HG03439 (cell line): ENCODE measurements around the gene SREK1.

Source experiments
- ATAC-seq: cut with Tn5 transposase; IDR thresholded peaks from one replicate; pipeline ENCODE4 v1.9.1; 2021; ENCODE audit warnings: mild to moderate bottlenecking, moderate library complexity; ENCODE audit not compliant: unreplicated experiment

The SREK1 gene

DNA sequence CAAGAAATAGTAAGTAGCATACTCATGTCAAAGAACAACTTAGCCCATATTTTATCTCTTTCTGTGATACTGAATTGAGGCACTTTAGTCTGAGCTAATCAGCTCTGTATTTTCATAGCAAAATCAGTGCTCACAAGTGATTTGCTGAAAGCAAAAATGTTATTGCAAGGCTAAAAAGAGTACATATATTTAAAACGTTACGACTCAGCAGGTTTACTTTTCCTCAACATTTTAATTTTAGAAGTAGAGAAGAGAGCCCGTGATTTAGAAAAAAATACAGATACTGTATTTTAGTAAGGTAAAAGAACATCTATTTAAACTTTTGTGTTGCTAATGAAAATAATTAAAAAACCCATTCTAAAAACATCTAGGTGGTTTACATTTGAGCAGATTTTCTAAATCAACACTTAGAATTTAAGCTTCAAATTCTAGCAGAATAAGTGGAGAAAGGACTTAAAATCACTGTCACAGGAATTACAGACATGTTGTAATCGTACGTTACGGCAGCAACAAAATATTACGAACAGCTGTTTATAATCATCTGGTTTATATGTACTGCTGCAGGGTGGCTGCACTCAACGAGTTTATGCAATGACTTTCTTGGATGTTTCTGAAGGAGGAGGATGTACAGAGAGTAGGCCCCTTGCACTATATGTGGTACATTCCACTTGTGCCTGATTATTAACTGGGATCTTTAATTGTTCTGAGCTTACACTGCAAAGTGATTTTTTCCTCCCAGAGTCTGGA is 20.1 kb downstream of the SREK1 start:
- no peak for ATAC-seq

GRCh38 chr5:66168226-66168625 is 24.1 kb downstream of the SREK1 start:
- ATAC-seq = no peak

DNA sequence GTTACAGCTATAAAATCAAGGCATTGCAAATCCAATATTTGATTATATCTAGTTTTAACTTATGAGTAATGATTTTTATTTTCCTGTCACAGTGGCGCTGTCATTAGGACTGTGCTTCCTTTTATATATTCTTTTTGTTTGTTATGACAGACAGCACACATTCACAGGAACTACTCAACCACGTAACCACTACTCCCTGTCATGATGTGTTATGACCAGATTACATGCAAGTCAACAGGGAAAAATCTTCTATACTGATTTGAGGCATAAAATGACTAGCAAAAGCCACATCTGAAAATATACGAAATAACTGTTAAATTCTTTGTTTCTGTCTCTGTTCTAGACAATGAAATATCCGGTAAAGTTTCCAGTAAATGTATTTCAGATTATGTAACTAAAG is 25.4 kb downstream of the SREK1 start:
- no peak for ATAC-seq

- ATAC-seq = no peak
Observed at GRCh38 chr5:66170195-66170919, 26.3 kb downstream of the SREK1 start.

DNA sequence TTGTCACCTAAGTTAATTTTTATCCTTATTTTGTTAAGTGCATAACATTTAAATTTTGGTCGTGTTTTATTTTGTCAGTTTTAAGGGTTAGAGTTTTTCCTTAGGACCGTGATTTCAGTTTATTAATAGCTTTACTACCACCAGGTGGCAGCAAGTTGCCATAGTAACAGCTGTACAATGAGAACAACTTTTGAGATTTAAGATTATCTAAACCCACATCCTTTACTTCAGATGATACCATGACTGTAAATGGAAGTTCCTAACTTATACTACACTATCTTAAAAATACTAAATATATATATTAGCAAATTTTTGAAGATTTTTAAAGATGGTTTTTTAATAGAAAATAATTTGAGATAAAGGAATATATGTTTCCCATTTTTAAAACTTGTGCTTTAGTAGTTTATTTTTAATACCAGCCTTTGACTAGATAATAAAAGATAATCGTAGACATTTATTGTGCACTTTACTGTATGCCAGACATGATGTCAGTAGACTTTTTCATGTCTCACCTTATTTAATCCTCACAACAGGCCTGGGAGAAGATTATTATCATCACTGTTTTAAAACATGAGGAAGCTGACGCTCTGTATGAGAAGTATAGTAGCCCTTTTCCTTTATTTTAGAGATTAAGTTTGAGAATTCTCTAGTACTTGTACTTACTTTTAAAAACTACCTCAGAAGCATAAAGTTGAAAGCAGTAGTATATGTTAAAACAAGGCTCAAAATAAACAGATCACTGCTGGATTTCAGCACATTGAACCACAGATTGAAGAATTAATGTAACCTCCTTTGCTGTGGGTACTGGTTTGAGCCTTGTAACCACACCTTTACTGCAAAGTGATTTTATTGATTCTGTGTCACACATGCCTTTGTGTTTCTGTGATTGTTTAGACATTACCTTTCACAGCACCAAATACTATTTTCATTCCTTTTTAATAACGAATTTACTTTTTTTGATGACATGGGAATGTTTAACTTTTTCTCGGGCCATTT is 27.5 kb downstream of the SREK1 start:
- ATAC-seq = no peak

DNA sequence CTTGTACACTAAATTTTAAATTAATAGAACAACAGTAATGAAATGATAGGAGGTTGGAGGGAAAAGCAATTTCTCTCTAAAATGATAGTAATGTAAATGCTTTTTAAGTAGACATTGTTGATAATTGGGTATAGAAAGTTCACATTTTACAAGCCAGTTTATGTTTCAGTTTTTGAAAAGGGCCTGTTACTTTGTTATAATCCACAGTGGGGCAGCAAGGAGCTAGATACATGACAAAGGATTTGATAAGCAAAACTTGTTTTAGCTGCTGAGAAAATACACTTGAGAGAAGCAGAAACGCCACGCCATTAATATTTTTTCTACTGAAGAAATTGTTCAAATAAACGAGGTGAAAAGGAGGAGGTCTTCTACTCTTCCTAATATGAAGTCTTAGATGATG is 30.2 kb downstream of the SREK1 start:
- ATAC-seq = no peak

DNA sequence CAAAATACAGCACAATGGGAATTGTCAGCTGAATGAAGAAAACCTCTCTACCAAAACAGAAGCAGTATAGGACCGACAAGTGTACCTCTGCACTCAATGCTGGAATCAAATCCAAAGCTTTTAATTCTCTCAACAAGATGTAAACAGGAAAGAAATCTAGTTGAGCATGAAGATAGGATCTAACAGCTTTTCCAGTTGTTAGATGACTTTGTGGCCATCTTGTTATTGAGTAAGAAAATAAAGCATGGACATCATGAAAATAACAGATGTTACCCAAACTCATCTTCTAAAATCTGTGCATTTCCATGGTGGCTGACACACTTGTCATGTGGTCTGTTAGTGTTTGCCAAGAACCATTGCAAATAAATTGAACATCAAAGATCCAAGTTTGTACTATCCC is 34.7 kb downstream of the SREK1 start:
- no peak for ATAC-seq

GRCh38 chr5:66179297-66180051 is 35.4 kb downstream of the SREK1 start:
- no peak for ATAC-seq

DNA sequence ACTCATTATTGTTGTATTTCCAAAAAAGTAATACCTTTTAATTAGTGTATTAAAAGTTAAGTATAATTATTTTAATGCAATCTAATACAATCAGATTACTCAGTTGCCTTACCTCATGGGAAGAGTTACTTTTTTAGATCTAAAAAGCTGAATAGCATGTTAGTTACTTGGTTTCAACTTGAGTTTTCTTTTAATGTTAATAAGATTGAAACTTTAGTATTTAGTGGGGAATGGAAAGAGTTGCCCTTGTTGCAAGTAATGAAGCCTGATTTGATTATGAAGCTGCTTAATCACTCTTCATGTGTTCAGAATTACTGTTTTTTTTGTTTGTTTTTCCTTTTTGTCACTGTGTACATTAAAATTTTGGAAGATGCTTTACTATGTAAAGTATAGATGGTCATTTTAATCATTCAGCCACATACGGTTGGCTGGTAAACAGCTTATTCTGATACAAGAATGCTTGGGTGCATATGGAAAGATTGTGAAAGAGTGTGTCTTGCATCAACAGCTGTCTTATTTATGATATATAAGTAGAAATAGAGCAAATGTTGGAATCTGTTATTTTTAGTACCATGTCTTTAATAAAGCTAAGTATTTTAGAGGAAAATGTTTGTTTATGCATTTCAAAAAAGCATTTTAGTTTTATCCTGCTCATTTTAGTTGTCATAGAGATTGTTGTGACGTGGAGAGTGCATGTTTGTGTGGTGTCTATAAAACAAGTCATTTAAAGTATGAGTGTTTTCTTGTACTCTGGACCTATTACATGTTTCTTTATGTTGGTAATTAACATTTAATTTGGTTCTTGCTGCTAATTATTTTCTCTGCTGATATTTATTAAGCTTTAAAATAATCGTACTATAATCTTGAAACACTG is 36.4 kb downstream of the SREK1 start:
- ATAC-seq = no peak

GRCh38 chr5:66186108-66186507 is 42.0 kb downstream of the SREK1 start:
- no peak for ATAC-seq

DNA sequence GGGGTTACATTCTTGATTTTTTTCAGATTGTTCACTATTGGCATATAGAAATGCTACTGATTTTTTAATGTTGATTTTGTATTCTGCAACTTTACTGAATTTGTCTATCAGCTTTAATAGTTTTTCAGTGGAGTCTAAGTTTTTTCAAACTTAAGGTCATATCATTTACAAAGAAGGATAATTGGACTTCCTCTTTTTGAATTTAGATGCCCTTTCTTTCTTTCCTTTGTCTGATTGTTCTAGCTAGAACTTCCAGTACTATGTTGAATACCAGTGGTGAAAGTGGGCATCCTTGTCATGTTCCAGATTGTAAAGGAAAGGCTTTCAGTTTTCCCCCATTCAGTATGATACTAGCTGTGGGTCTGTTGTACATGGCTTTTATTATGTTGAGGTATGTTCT is 49.3 kb downstream of the SREK1 start:
- ATAC-seq = no peak

DNA sequence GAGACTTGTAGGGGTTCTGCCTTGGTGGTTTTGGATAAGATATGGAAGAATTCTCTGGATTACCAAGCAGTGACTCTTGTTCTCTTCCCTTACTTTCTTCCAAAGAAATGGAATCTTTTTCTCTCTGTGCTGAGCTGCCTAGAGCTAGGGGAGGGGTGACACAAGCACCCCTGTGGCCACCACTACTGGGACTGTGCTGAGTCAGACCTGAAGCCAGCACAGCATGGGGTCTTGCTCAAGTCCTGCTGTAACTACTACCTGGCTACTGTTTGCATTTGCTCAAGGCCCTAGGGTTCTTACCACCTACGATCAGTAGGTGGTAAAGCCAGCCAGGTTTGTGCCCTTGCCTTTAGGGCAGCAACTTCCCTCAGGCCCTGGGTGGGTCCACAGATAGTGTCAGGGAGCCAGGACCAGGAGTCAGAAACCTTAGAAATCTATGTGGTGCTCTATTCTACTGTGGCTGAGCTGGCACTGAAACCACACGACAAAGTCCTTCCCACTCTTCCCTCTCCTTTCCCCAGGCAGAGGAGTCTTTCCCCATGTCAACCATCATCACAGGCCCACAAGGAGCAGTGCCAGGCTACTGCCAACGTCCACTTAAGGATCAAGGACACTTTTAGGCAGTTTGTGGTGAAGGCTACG is 53.8 kb downstream of the SREK1 start:
- ATAC-seq = no peak

GRCh38 chr5:66198837-66199236 is 54.7 kb downstream of the SREK1 start:
- no peak for ATAC-seq

GRCh38 chr5:66203531-66203930 is 59.4 kb downstream of the SREK1 start:
- no peak for ATAC-seq

DNA sequence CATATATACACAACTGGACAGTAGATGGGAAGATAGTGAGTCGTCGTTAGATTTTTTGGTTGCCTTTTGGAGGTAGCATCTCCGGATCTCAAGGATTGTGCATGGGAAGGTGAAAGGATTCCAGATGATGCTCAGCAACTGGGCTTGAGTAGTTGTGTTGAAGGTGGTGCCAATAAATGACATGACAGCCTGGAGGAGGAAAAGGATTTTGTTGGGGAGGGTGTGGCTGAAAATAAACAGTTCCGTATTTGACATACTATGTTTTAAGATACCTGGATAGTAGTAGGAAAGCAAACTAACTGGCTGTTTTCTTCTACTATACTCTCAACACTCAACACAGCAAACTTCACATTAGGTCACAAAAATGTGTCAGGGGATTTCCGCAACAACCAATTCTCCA is 62.4 kb downstream of the SREK1 start:
- no peak for ATAC-seq

DNA sequence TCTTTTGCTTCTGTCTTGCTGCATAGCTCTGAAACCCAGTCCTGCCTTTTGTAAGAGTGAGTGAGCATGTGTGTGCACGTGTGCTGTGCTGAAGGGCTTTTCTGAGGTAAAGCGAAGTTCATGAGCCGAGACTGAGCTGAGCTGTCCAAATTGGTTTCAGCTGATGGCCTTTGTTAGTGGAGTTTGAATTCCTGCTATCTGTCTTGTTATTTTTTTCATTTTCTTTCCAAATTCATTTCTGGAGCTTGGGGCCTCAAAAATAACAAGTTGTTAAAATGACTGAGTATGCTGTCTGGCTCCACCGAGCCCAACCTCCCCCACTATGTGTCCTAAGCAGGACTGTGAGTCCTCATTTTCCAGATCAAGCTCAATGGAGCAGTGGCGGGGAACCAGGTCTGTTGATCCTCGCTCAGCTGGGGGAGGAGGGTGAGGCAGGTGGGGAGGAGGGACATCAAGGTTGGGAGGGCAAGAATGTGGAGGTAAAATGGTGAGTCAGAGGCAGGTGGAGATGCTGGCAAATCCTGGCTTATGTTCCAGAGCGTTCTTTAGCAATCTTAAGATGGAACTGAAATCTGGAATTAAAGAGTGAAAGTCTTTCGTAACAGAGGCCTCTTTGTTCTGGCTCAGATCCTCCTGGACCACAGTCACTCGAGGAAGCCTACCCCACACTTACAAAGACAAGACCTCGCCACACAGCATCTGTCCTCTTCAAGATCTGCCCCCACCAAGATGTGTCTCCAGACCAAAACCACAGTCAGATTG is 63.9 kb downstream of the SREK1 start:
- no peak for ATAC-seq

GRCh38 chr5:66209350-66209749 is 65.2 kb downstream of the SREK1 start:
- no peak for ATAC-seq

- ATAC-seq = no peak
Observed at GRCh38 chr5:66209794-66210193, 65.7 kb downstream of the SREK1 start.
